ENCODE data around the gene ME3.

DNA sequence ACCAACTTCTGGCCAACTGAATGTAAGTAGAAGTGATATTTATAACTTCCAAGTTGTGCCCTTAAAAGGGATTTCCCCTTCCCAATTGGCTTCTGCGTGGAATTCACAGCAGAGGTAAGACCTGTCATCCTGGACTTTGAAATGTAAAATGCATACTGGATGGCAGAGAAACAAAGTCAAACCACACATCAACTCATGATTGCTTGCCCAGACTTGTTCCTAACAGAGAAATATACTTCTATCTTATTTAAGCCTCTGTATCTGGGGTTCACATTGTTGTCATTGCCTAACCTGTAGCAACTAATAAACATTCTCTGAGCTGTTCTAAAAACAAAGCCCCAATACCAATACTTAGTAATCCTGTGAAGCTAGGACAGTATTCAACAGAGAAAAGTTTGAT lies 6.2 kb downstream of the ME3 start:
- TF ChIP-seq, protein P1, sequence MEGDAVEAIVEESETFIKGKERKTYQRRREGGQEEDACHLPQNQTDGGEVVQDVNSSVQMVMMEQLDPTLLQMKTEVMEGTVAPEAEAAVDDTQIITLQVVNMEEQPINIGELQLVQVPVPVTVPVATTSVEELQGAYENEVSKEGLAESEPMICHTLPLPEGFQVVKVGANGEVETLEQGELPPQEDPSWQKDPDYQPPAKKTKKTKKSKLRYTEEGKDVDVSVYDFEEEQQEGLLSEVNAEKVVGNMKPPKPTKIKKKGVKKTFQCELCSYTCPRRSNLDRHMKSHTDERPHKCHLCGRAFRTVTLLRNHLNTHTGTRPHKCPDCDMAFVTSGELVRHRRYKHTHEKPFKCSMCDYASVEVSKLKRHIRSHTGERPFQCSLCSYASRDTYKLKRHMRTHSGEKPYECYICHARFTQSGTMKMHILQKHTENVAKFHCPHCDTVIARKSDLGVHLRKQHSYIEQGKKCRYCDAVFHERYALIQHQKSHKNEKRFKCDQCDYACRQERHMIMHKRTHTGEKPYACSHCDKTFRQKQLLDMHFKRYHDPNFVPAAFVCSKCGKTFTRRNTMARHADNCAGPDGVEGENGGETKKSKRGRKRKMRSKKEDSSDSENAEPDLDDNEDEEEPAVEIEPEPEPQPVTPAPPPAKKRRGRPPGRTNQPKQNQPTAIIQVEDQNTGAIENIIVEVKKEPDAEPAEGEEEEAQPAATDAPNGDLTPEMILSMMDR (IDR thresholded peaks at IDR 0.05) = no peak
- TF ChIP-seq, protein P2, sequence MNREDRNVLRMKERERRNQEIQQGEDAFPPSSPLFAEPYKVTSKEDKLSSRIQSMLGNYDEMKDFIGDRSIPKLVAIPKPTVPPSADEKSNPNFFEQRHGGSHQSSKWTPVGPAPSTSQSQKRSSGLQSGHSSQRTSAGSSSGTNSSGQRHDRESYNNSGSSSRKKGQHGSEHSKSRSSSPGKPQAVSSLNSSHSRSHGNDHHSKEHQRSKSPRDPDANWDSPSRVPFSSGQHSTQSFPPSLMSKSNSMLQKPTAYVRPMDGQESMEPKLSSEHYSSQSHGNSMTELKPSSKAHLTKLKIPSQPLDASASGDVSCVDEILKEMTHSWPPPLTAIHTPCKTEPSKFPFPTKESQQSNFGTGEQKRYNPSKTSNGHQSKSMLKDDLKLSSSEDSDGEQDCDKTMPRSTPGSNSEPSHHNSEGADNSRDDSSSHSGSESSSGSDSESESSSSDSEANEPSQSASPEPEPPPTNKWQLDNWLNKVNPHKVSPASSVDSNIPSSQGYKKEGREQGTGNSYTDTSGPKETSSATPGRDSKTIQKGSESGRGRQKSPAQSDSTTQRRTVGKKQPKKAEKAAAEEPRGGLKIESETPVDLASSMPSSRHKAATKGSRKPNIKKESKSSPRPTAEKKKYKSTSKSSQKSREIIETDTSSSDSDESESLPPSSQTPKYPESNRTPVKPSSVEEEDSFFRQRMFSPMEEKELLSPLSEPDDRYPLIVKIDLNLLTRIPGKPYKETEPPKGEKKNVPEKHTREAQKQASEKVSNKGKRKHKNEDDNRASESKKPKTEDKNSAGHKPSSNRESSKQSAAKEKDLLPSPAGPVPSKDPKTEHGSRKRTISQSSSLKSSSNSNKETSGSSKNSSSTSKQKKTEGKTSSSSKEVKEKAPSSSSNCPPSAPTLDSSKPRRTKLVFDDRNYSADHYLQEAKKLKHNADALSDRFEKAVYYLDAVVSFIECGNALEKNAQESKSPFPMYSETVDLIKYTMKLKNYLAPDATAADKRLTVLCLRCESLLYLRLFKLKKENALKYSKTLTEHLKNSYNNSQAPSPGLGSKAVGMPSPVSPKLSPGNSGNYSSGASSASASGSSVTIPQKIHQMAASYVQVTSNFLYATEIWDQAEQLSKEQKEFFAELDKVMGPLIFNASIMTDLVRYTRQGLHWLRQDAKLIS (CRISPR knock-in tag; IDR thresholded peaks at IDR 0.05; ENCODE audit: borderline replicate concordance) = no peak
- TF ChIP-seq, protein P3, sequence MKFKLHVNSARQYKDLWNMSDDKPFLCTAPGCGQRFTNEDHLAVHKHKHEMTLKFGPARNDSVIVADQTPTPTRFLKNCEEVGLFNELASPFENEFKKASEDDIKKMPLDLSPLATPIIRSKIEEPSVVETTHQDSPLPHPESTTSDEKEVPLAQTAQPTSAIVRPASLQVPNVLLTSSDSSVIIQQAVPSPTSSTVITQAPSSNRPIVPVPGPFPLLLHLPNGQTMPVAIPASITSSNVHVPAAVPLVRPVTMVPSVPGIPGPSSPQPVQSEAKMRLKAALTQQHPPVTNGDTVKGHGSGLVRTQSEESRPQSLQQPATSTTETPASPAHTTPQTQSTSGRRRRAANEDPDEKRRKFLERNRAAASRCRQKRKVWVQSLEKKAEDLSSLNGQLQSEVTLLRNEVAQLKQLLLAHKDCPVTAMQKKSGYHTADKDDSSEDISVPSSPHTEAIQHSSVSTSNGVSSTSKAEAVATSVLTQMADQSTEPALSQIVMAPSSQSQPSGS (CRISPR knock-in tag; IDR thresholded peaks at IDR 0.05; ENCODE audit: borderline replicate concordance, low read depth) = no peak
- TF ChIP-seq, protein P4, sequence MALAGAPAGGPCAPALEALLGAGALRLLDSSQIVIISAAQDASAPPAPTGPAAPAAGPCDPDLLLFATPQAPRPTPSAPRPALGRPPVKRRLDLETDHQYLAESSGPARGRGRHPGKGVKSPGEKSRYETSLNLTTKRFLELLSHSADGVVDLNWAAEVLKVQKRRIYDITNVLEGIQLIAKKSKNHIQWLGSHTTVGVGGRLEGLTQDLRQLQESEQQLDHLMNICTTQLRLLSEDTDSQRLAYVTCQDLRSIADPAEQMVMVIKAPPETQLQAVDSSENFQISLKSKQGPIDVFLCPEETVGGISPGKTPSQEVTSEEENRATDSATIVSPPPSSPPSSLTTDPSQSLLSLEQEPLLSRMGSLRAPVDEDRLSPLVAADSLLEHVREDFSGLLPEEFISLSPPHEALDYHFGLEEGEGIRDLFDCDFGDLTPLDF (CRISPR knock-in tag; IDR thresholded peaks at IDR 0.05) = no peak
- TF ChIP-seq, protein P5, sequence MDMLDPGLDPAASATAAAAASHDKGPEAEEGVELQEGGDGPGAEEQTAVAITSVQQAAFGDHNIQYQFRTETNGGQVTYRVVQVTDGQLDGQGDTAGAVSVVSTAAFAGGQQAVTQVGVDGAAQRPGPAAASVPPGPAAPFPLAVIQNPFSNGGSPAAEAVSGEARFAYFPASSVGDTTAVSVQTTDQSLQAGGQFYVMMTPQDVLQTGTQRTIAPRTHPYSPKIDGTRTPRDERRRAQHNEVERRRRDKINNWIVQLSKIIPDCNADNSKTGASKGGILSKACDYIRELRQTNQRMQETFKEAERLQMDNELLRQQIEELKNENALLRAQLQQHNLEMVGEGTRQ (CRISPR knock-in tag; IDR thresholded peaks at IDR 0.05) = no peak
- TF ChIP-seq, protein P6, sequence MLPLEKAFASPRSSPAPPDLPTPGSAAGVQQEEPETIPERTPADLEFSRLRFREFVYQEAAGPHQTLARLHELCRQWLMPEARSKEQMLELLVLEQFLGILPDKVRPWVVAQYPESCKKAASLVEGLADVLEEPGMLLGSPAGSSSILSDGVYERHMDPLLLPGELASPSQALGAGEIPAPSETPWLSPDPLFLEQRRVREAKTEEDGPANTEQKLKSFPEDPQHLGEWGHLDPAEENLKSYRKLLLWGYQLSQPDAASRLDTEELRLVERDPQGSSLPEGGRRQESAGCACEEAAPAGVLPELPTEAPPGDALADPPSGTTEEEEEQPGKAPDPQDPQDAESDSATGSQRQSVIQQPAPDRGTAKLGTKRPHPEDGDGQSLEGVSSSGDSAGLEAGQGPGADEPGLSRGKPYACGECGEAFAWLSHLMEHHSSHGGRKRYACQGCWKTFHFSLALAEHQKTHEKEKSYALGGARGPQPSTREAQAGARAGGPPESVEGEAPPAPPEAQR (CRISPR knock-in tag; IDR thresholded peaks at IDR 0.05) = no peak
- TF ChIP-seq, protein P7, sequence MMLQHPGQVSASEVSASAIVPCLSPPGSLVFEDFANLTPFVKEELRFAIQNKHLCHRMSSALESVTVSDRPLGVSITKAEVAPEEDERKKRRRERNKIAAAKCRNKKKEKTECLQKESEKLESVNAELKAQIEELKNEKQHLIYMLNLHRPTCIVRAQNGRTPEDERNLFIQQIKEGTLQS (CRISPR knock-in tag; conservative IDR thresholded peaks at IDR 0.05) = no peak
- TF ChIP-seq ZNF121 (CRISPR knock-in tag; IDR thresholded peaks at IDR 0.05) (no peak), NFYB (CRISPR knock-in tag; conservative IDR thresholded peaks at IDR 0.05; ENCODE audit: low read depth) (no peak), SMAD4 (CRISPR knock-in tag; IDR thresholded peaks at IDR 0.05) (no peak)
- TF ChIP-seq, protein P8, sequence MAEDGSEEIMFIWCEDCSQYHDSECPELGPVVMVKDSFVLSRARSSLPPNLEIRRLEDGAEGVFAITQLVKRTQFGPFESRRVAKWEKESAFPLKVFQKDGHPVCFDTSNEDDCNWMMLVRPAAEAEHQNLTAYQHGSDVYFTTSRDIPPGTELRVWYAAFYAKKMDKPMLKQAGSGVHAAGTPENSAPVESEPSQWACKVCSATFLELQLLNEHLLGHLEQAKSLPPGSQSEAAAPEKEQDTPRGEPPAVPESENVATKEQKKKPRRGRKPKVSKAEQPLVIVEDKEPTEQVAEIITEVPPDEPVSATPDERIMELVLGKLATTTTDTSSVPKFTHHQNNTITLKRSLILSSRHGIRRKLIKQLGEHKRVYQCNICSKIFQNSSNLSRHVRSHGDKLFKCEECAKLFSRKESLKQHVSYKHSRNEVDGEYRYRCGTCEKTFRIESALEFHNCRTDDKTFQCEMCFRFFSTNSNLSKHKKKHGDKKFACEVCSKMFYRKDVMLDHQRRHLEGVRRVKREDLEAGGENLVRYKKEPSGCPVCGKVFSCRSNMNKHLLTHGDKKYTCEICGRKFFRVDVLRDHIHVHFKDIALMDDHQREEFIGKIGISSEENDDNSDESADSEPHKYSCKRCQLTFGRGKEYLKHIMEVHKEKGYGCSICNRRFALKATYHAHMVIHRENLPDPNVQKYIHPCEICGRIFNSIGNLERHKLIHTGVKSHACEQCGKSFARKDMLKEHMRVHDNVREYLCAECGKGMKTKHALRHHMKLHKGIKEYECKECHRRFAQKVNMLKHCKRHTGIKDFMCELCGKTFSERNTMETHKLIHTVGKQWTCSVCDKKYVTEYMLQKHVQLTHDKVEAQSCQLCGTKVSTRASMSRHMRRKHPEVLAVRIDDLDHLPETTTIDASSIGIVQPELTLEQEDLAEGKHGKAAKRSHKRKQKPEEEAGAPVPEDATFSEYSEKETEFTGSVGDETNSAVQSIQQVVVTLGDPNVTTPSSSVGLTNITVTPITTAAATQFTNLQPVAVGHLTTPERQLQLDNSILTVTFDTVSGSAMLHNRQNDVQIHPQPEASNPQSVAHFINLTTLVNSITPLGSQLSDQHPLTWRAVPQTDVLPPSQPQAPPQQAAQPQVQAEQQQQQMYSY (CRISPR knock-in tag; IDR thresholded peaks at IDR 0.05) = no peak
- TF ChIP-seq, protein P9, sequence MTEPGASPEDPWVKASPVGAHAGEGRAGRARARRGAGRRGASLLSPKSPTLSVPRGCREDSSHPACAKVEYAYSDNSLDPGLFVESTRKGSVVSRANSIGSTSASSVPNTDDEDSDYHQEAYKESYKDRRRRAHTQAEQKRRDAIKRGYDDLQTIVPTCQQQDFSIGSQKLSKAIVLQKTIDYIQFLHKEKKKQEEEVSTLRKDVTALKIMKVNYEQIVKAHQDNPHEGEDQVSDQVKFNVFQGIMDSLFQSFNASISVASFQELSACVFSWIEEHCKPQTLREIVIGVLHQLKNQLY (CRISPR knock-in tag; IDR thresholded peaks at IDR 0.05) = no peak
